ENCODE results near the gene KRT85.

DNA sequence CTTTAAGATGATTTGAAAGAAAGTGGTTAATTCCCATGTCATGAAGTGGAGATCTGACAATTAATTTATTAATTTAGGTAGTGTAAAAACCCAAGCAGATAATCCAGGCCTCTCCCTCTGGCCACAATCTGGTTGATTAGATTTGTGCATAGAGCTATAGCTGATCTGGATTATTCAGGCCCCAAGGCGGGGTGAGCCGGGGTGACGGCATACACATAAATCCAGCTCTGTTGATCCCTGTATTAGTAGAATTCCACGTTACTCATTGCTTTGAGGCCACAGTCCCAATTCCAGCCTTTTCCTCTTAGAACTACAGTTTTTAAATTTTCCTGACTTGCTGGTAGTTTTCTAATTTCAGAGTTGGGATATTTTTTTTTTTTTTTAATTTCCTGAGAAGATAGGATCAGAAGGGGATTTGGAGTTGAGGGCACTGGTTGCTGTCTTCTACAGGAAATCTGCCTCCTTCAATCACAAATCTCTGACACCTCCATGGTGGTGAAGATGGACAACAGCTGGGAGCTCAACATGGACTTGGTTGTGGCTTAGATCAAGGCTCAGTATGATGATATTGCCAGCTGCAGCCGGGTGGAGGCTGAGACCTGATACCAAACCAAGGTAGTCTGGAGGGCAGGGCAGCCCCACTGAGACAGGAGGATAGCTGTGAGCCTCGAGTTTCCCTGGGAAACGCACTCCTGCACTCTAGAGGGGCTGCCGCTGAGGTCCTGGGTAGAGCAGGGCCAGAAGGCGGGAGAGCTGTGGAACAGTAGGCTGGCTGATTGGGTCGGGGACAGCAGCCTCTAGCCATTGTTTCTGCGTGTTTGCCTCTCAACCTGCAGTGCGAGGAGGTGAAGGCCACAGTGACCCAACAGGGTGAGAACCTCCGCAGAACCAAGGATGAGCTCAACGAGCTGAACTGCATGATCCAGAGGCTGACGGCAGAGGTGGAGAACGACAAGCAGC, 19.4 kb downstream of the KRT85 start:
- no peak for TF ChIP-seq RNF2 (conservative IDR thresholded peaks at IDR 0.05; ENCODE audit: low read depth)
- TF ChIP-seq RAD21 (CRISPR knock-in tag; IDR thresholded peaks at IDR 0.05): no peak
- TF ChIP-seq, protein P1, sequence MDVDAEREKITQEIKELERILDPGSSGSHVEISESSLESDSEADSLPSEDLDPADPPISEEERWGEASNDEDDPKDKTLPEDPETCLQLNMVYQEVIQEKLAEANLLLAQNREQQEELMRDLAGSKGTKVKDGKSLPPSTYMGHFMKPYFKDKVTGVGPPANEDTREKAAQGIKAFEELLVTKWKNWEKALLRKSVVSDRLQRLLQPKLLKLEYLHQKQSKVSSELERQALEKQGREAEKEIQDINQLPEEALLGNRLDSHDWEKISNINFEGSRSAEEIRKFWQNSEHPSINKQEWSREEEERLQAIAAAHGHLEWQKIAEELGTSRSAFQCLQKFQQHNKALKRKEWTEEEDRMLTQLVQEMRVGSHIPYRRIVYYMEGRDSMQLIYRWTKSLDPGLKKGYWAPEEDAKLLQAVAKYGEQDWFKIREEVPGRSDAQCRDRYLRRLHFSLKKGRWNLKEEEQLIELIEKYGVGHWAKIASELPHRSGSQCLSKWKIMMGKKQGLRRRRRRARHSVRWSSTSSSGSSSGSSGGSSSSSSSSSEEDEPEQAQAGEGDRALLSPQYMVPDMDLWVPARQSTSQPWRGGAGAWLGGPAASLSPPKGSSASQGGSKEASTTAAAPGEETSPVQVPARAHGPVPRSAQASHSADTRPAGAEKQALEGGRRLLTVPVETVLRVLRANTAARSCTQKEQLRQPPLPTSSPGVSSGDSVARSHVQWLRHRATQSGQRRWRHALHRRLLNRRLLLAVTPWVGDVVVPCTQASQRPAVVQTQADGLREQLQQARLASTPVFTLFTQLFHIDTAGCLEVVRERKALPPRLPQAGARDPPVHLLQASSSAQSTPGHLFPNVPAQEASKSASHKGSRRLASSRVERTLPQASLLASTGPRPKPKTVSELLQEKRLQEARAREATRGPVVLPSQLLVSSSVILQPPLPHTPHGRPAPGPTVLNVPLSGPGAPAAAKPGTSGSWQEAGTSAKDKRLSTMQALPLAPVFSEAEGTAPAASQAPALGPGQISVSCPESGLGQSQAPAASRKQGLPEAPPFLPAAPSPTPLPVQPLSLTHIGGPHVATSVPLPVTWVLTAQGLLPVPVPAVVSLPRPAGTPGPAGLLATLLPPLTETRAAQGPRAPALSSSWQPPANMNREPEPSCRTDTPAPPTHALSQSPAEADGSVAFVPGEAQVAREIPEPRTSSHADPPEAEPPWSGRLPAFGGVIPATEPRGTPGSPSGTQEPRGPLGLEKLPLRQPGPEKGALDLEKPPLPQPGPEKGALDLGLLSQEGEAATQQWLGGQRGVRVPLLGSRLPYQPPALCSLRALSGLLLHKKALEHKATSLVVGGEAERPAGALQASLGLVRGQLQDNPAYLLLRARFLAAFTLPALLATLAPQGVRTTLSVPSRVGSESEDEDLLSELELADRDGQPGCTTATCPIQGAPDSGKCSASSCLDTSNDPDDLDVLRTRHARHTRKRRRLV (CRISPR knock-in tag; IDR thresholded peaks at IDR 0.05): no peak
- TF ChIP-seq, protein P2, sequence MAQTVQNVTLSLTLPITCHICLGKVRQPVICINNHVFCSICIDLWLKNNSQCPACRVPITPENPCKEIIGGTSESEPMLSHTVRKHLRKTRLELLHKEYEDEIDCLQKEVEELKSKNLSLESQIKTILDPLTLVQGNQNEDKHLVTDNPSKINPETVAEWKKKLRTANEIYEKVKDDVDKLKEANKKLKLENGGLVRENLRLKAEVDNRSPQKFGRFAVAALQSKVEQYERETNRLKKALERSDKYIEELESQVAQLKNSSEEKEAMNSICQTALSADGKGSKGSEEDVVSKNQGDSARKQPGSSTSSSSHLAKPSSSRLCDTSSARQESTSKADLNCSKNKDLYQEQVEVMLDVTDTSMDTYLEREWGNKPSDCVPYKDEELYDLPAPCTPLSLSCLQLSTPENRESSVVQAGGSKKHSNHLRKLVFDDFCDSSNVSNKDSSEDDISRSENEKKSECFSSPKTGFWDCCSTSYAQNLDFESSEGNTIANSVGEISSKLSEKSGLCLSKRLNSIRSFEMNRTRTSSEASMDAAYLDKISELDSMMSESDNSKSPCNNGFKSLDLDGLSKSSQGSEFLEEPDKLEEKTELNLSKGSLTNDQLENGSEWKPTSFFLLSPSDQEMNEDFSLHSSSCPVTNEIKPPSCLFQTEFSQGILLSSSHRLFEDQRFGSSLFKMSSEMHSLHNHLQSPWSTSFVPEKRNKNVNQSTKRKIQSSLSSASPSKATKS (CRISPR knock-in tag; IDR thresholded peaks at IDR 0.05): no peak
- no peak for TF ChIP-seq ZNF562 (CRISPR knock-in tag; IDR thresholded peaks at IDR 0.05; ENCODE audit: borderline replicate concordance)
- TF ChIP-seq, protein P3, sequence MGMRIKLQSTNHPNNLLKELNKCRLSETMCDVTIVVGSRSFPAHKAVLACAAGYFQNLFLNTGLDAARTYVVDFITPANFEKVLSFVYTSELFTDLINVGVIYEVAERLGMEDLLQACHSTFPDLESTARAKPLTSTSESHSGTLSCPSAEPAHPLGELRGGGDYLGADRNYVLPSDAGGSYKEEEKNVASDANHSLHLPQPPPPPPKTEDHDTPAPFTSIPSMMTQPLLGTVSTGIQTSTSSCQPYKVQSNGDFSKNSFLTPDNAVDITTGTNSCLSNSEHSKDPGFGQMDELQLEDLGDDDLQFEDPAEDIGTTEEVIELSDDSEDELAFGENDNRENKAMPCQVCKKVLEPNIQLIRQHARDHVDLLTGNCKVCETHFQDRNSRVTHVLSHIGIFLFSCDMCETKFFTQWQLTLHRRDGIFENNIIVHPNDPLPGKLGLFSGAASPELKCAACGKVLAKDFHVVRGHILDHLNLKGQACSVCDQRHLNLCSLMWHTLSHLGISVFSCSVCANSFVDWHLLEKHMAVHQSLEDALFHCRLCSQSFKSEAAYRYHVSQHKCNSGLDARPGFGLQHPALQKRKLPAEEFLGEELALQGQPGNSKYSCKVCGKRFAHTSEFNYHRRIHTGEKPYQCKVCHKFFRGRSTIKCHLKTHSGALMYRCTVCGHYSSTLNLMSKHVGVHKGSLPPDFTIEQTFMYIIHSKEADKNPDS (CRISPR knock-in tag; IDR thresholded peaks at IDR 0.05): no peak
